Measurements from ENCODE around the gene NUP205.
"Not testable (repeated sequence)": the region's sequence is repeated elsewhere in the genome, so short reads cannot be mapped to it uniquely, and the experiment has no call there.

The NUP205 gene

GRCh38 chr7:135690566-135690965 lies 132.8 kb downstream of the NUP205 start:
- no peak overlapping the region for H3K4me3 ChIP-seq (ENCODE audit: low read depth, low read length)
- no peak for TF ChIP-seq MAX (IDR thresholded peaks at IDR 0.05; ENCODE audit: low read depth, low read length)
- TF ChIP-seq POLR2A (IDR thresholded peaks at IDR 0.05; ENCODE audit: extremely low read depth, insufficient read length), result no peak
- TF ChIP-seq, protein P1, sequence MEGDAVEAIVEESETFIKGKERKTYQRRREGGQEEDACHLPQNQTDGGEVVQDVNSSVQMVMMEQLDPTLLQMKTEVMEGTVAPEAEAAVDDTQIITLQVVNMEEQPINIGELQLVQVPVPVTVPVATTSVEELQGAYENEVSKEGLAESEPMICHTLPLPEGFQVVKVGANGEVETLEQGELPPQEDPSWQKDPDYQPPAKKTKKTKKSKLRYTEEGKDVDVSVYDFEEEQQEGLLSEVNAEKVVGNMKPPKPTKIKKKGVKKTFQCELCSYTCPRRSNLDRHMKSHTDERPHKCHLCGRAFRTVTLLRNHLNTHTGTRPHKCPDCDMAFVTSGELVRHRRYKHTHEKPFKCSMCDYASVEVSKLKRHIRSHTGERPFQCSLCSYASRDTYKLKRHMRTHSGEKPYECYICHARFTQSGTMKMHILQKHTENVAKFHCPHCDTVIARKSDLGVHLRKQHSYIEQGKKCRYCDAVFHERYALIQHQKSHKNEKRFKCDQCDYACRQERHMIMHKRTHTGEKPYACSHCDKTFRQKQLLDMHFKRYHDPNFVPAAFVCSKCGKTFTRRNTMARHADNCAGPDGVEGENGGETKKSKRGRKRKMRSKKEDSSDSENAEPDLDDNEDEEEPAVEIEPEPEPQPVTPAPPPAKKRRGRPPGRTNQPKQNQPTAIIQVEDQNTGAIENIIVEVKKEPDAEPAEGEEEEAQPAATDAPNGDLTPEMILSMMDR (IDR thresholded peaks at IDR 0.05; ENCODE audit: low read depth, low read length), result no peak
- TF ChIP-seq MYC (IDR thresholded peaks at IDR 0.05; ENCODE audit: low read depth, low read length), result no peak
- no peak for DNase-seq (ENCODE audit: low read depth)

DNA sequence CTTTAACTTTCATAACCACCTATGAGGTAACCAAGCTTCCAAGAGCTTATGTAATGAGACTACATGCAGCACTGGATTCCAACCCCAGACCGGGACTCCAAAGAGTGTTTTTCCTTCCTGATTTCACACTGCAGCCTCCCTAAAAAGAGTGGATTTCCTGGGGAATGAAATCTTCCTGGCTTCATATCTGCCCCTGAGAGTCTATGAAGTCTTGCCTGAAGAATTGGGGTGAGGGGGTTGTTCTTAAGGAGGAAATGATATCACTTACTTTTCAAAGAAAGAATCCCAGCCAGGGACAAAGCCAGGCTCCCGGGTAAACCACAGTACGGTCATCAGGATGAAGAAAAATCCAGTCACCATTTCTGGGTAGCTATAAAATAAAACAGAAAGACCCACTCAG lies 134.3 kb downstream of the NUP205 start:
- H3K4me3 ChIP-seq (ENCODE audit: low read depth, low read length), result no peak overlapping the region
- TF ChIP-seq, protein P1 (IDR thresholded peaks at IDR 0.05; ENCODE audit: low read depth, low read length), result no peak
- TF ChIP-seq POLR2A (IDR thresholded peaks at IDR 0.05; ENCODE audit: extremely low read depth, insufficient read length) (no peak), MAX (IDR thresholded peaks at IDR 0.05; ENCODE audit: low read depth, low read length) (no peak), MYC (IDR thresholded peaks at IDR 0.05; ENCODE audit: low read depth, low read length) (no peak)
- DNase-seq (ENCODE audit: low read depth), result no peak

GRCh38 chr7:135692606-135693005 lies 134.9 kb downstream of the NUP205 start:
- not testable (repeated sequence) for H3K4me3 ChIP-seq (ENCODE audit: low read depth, low read length); DNase-seq (ENCODE audit: low read depth)

GRCh38 chr7:135693558-135693957 lies 135.8 kb downstream of the NUP205 start:
- TF ChIP-seq POLR2A (IDR thresholded peaks at IDR 0.05; ENCODE audit: extremely low read depth, insufficient read length) (no peak), MAX (IDR thresholded peaks at IDR 0.05; ENCODE audit: low read depth, low read length) (no peak), MYC (IDR thresholded peaks at IDR 0.05; ENCODE audit: low read depth, low read length) (no peak)
- TF ChIP-seq, protein P1 (IDR thresholded peaks at IDR 0.05; ENCODE audit: low read depth, low read length), result no peak
- H3K4me3 ChIP-seq (ENCODE audit: low read depth, low read length), result no peak overlapping the region
- no peak for DNase-seq (ENCODE audit: low read depth)

GRCh38 chr7:135697276-135698049 lies 139.7 kb downstream of the NUP205 start:
- TF ChIP-seq POLR2A (IDR thresholded peaks at IDR 0.05; ENCODE audit: extremely low read depth, insufficient read length) (no peak), MAX (IDR thresholded peaks at IDR 0.05; ENCODE audit: low read depth, low read length) (no peak), MYC (IDR thresholded peaks at IDR 0.05; ENCODE audit: low read depth, low read length) (no peak)
- TF ChIP-seq, protein P1 (IDR thresholded peaks at IDR 0.05; ENCODE audit: low read depth, low read length), result no peak
- DNase-seq (ENCODE audit: low read depth), result no peak
- H3K4me3 ChIP-seq (ENCODE audit: low read depth, low read length), result no peak overlapping the region
